B cell (primary cell): ENCODE measurements around the gene RALY.

Experiments used
- EZH2 ChIP-seq: IDR thresholded peaks from 2 replicates; pipeline ENCODE4 v1.6.1; 2012; ENCODE audit warnings: borderline replicate concordance, low read depth, mild to moderate bottlenecking, moderate library complexity, low read length; ENCODE audit not compliant: insufficient read depth, poor library complexity, severe bottlenecking
- TF ChIP-seq, protein P1 (sequence below): fragments of 200-600 bp; IDR thresholded peaks from one replicate; pipeline ENCODE4 v1.8.0; 2022; ENCODE audit warnings: antibody characterized with exemption, mild to moderate bottlenecking

GRCh38 chr20:34099675-34100074 is 106.0 kb downstream of the RALY start:
- TF ChIP-seq, protein P1, sequence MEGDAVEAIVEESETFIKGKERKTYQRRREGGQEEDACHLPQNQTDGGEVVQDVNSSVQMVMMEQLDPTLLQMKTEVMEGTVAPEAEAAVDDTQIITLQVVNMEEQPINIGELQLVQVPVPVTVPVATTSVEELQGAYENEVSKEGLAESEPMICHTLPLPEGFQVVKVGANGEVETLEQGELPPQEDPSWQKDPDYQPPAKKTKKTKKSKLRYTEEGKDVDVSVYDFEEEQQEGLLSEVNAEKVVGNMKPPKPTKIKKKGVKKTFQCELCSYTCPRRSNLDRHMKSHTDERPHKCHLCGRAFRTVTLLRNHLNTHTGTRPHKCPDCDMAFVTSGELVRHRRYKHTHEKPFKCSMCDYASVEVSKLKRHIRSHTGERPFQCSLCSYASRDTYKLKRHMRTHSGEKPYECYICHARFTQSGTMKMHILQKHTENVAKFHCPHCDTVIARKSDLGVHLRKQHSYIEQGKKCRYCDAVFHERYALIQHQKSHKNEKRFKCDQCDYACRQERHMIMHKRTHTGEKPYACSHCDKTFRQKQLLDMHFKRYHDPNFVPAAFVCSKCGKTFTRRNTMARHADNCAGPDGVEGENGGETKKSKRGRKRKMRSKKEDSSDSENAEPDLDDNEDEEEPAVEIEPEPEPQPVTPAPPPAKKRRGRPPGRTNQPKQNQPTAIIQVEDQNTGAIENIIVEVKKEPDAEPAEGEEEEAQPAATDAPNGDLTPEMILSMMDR: no peak
- no peak for TF ChIP-seq EZH2
